T-helper 1 cell treated with Interleukin-12 subunit alpha and Interleukin-12 subunit beta and Interleukin-4 antibody, amounts not matched to agents 30 μg/mL and 1 μg/mL, for 36 hours (primary cell): ENCODE measurements around the gene OPN1MW2.
"Not testable (repeated sequence)": the region's sequence is repeated elsewhere in the genome, so short reads cannot be mapped to it uniquely, and the experiment has no call there.

Experiments used
- H3K27ac Mint-ChIP-seq: one replicate; pipeline ENCODE4 v1.8.0; 2021; ENCODE audit warnings: mild to moderate bottlenecking, mixed read lengths
- H3K27me3 Mint-ChIP-seq: one replicate; pipeline ENCODE4 v1.8.0; 2021; ENCODE audit warnings: low read depth, mixed read lengths
- H3K36me3 Mint-ChIP-seq: one replicate; pipeline ENCODE4 v1.8.0; 2021; ENCODE audit warnings: low read depth, mixed read lengths
- H3K4me1 Mint-ChIP-seq: one replicate; pipeline ENCODE4 v1.8.0; 2021; ENCODE audit warnings: low read depth, mixed read lengths
- H3K4me3 Mint-ChIP-seq: one replicate; pipeline ENCODE4 v1.8.0; 2021; ENCODE audit warnings: mild to moderate bottlenecking, moderate library complexity, mixed read lengths
- H3K9me3 Mint-ChIP-seq: one replicate; pipeline ENCODE4 v1.8.0; 2021; ENCODE audit warnings: mixed read lengths

The OPN1MW2 gene

DNA sequence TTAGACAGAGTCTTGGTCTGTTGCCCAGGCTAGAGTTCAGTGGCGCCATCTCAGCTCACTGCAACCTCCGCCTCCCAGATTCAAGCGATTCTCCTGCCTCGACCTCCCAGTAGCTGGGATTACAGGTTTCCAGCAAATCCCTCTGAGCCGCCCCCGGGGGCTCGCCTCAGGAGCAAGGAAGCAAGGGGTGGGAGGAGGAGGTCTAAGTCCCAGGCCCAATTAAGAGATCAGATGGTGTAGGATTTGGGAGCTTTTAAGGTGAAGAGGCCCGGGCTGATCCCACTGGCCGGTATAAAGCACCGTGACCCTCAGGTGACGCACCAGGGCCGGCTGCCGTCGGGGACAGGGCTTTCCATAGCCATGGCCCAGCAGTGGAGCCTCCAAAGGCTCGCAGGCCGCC, at the start of gene OPN1MW2:
OPN1MW2 (plus strand) TSS at position 301 of the 400 bp plus-strand sequence; CDS start at position 361, 60 bp downstream.
- not testable (repeated sequence) for H3K36me3 Mint-ChIP-seq, H3K4me1 Mint-ChIP-seq, H3K27me3 Mint-ChIP-seq, H3K4me3 Mint-ChIP-seq, H3K27ac Mint-ChIP-seq, H3K9me3 Mint-ChIP-seq

DNA sequence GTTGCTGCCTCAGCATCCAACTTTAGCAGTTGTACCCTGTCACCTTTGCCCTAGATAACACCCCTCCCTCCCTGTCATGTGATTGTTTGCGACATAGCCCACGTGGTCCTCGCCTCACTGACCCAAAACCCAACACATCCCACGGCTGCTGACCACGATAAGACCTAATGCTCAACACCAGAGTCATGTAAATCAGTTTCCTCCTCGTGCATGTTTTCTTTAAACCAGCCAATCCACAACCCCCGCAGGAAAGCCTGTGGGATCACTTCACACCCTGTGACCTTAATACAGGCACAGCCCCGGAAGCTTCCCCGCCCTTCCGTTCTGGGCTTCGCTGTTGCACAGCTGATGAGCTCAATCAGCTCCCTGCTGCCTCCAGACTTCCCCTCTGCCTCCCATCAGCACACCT, 47.0 kb upstream of the OPN1MW2 start:
- H3K36me3 Mint-ChIP-seq, H3K4me3 Mint-ChIP-seq, H3K27ac Mint-ChIP-seq, H3K9me3 Mint-ChIP-seq, H3K4me1 Mint-ChIP-seq, H3K27me3 Mint-ChIP-seq: not testable (repeated sequence)

DNA sequence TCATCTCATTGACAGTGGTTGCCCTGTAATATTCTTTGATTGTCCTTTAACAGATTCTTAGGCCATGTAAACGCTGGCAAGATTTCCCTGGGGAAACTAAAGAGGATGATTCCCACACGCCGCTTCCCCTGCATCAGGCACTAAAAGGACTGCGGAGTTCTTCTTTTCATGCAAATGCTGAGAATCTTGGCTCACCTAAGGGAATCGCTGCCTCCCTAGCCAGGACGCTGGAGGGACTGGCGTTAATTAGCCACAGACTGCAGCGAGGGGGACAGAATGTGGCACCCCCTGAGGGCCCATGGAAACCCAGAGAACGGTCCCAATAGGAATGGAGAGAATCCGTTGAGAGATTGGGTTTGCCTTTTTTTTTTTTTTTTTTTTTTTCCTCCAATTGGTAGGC, 45.2 kb upstream of the OPN1MW2 start:
- not testable (repeated sequence) for H3K36me3 Mint-ChIP-seq, H3K9me3 Mint-ChIP-seq, H3K27ac Mint-ChIP-seq, H3K4me3 Mint-ChIP-seq, H3K27me3 Mint-ChIP-seq, H3K4me1 Mint-ChIP-seq

DNA sequence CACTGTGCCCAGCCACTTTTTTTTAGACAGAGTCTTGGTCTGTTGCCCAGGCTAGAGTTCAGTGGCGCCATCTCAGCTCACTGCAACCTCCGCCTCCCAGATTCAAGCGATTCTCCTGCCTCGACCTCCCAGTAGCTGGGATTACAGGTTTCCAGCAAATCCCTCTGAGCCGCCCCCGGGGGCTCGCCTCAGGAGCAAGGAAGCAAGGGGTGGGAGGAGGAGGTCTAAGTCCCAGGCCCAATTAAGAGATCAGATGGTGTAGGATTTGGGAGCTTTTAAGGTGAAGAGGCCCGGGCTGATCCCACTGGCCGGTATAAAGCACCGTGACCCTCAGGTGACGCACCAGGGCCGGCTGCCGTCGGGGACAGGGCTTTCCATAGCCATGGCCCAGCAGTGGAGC, 37.3 kb upstream of the OPN1MW2 start, which contains the start of gene OPN1MW:
OPN1MW (plus strand) TSS at position 301 of the 400 bp plus-strand sequence; CDS start at position 383, 82 bp downstream.
- H3K36me3 Mint-ChIP-seq, H3K4me3 Mint-ChIP-seq, H3K9me3 Mint-ChIP-seq, H3K4me1 Mint-ChIP-seq, H3K27ac Mint-ChIP-seq, H3K27me3 Mint-ChIP-seq: not testable (repeated sequence)

DNA sequence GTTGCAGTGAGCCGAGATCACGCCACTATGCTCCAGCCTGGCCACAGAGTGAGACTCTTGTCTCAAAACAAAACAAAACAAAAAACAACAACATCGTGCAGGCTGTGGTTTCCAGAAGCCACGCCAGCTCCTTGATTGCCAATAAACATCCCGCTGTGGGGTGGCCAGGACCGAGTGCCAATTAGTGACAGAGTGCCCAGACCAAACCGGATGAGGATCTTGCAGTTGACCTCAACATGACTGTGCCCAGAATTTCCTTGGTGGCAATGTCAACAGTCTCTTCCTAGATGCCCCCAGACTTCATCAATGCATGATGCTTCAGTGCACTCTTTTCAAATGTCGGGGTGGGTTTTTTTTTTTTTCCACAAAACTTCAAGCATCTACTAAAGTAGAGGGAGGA, 35.8 kb upstream of the OPN1MW2 start:
- not testable (repeated sequence) for H3K4me3 Mint-ChIP-seq, H3K27me3 Mint-ChIP-seq, H3K27ac Mint-ChIP-seq, H3K9me3 Mint-ChIP-seq, H3K36me3 Mint-ChIP-seq, H3K4me1 Mint-ChIP-seq

DNA sequence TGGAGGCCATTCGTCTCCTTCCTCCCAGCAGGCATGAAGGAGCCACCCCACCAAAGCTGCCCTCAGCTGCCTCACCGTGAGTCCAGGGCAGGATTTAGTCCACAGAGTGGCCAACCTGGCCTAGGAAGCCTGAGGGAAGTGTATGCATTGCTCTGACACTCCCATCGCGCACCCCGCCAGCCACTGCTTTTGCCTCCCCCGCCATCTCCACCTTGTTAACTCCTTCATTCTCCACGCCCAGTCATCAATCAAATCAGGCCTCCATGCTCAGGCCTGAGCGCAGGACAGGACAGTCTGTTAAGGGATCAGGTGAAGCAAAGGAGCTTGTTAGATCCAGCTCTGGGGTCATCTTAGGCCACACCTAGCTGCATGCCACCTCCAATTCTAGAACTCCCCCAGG, 26.7 kb upstream of the OPN1MW2 start:
- H3K27me3 Mint-ChIP-seq, H3K4me3 Mint-ChIP-seq: not testable (repeated sequence)

DNA sequence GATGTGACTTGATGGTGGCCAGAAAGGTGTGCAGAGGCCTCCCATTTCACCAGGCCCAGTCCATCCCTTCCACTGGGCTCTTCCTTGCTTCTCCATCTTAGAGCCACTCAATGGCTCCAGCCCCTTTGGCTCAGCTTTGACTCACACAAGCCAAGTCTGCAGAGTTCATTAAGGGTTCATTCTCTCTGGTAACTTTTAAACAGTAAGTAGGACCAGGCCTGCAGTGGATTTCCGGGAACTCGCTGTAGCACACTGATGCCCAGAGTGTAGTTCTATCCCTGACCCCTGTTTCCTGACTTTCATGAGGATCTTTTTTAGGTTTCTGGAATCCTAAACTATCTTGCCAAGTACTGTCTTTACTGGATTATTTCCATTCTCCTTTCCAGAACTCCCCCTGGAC, 25.2 kb upstream of the OPN1MW2 start:
- not testable (repeated sequence) for H3K9me3 Mint-ChIP-seq, H3K4me1 Mint-ChIP-seq, H3K27ac Mint-ChIP-seq, H3K4me3 Mint-ChIP-seq, H3K36me3 Mint-ChIP-seq, H3K27me3 Mint-ChIP-seq

More for the DNA sequence above, 26.7 kb upstream of the OPN1MW2 start:
- not testable (repeated sequence) for H3K9me3 Mint-ChIP-seq, H3K27ac Mint-ChIP-seq, H3K36me3 Mint-ChIP-seq, H3K4me1 Mint-ChIP-seq

DNA sequence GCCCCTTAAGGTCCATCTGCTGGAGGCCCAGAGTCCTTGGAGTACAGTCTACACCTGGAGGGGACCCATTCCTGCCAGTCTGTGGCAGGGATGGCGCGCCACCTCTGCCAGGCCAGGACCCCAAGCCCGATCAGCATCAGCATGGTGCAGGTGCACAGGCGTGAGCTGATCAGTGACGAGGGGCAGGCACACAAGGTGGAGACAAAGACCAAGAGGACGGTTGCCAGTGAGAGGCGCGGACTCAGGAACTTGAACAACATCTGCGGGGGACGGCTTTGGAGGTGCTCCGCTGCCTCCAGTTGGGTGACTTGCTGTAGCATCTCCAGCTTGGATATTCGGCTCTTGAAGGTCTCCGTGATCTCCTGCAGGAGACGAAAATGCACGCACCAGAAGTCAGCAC, 23.1 kb upstream of the OPN1MW2 start:
- H3K4me3 Mint-ChIP-seq, H3K4me1 Mint-ChIP-seq, H3K27ac Mint-ChIP-seq, H3K27me3 Mint-ChIP-seq, H3K9me3 Mint-ChIP-seq, H3K36me3 Mint-ChIP-seq: not testable (repeated sequence)

DNA sequence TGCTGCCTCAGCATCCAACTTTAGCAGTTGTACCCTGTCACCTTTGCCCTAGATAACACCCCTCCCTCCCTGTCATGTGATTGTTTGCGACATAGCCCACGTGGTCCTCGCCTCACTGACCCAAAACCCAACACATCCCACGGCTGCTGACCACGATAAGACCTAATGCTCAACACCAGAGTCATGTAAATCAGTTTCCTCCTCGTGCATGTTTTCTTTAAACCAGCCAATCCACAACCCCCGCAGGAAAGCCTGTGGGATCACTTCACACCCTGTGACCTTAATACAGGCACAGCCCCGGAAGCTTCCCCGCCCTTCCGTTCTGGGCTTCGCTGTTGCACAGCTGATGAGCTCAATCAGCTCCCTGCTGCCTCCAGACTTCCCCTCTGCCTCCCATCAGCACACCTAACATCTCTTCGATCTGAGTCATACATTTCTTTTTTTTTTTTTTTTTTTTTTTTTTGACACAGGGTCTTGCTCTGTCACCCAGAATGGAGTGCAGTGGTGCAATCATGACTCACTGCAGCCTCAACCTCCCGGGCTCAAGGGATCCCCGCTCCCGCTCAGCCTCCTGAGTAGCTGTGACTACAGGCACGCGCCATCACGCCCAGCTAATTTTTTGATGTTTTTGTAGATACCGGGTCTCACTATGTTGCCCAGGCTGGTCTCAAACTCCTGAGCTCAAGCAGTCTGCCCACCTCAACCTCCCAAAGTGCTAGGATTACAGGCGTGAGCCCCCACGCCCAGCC, 9.7 kb upstream of the OPN1MW2 start:
- not testable (repeated sequence) for H3K36me3 Mint-ChIP-seq, H3K4me3 Mint-ChIP-seq, H3K9me3 Mint-ChIP-seq, H3K4me1 Mint-ChIP-seq, H3K27me3 Mint-ChIP-seq
- H3K27ac Mint-ChIP-seq = peak overlapping the region; percentile 57

DNA sequence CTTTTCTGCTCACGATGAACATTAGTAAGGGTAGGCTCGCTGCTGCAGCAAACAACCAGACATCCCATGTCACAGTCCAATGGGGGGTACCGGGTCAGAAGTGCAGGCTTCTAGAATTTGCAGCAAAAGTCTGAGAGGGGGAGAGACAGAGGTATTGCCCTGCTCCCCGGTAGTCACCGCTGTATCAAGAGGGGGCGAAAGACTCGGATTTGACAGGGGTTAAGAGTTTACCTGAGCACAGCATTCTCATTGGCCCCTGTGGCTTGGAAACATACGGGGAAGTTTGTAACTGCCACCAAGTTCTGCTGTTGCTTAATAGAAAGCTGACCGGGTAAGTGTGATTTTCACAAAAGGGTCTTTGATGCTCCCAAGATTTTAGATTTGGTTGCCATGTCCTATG, 8.5 kb upstream of the OPN1MW2 start:
- H3K4me1 Mint-ChIP-seq, H3K27me3 Mint-ChIP-seq, H3K4me3 Mint-ChIP-seq, H3K36me3 Mint-ChIP-seq, H3K9me3 Mint-ChIP-seq, H3K27ac Mint-ChIP-seq: not testable (repeated sequence)

DNA sequence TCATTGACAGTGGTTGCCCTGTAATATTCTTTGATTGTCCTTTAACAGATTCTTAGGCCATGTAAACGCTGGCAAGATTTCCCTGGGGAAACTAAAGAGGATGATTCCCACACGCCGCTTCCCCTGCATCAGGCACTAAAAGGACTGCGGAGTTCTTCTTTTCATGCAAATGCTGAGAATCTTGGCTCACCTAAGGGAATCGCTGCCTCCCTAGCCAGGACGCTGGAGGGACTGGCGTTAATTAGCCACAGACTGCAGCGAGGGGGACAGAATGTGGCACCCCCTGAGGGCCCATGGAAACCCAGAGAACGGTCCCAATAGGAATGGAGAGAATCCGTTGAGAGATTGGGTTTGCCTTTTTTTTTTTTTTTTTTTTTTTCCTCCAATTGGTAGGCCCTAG, 8.1 kb upstream of the OPN1MW2 start:
- not testable (repeated sequence) for H3K27ac Mint-ChIP-seq, H3K4me1 Mint-ChIP-seq, H3K27me3 Mint-ChIP-seq, H3K36me3 Mint-ChIP-seq, H3K9me3 Mint-ChIP-seq, H3K4me3 Mint-ChIP-seq

DNA sequence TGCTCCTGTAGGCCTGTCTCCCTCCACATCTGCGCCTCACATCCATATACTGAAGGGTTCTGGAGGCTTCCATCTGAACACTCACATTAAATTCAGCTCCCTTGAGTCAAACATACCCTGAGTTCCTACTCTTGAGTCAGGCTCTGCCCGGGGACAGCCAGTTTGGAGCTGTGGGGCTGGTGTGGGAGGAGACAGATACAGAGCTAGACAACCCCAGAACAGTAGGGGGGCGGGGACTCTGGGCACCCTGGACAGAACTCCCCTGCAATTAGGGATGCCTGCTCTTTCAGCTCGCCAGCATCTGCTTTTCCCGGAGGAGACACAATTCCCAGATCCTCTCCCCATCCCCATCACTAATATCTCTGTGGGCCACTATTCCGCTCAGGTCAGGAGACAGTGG, 5.7 kb downstream of the OPN1MW2 start:
- not testable (repeated sequence) for H3K4me1 Mint-ChIP-seq, H3K36me3 Mint-ChIP-seq, H3K27ac Mint-ChIP-seq, H3K9me3 Mint-ChIP-seq, H3K4me3 Mint-ChIP-seq, H3K27me3 Mint-ChIP-seq

DNA sequence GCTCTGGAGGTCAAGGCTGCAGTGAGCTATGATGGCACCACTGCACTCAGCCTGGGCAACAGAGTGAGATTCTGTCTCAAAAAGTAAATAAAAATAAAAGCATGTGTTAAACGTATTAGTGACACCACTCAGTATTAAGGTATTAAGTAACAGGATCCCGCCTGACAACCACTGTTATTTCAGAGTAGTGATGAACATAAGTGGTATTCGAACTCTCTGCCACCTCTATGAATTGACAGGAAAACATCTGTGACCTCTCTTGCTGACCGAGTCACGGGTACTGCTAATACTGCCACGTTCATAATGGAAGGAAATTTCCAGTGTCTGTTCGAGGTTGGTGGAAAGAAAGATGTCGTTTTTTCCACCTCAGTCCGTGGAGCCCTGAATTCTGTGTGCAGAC, 7.2 kb downstream of the OPN1MW2 start:
- H3K36me3 Mint-ChIP-seq, H3K9me3 Mint-ChIP-seq, H3K27ac Mint-ChIP-seq, H3K4me3 Mint-ChIP-seq, H3K4me1 Mint-ChIP-seq, H3K27me3 Mint-ChIP-seq: not testable (repeated sequence)

DNA sequence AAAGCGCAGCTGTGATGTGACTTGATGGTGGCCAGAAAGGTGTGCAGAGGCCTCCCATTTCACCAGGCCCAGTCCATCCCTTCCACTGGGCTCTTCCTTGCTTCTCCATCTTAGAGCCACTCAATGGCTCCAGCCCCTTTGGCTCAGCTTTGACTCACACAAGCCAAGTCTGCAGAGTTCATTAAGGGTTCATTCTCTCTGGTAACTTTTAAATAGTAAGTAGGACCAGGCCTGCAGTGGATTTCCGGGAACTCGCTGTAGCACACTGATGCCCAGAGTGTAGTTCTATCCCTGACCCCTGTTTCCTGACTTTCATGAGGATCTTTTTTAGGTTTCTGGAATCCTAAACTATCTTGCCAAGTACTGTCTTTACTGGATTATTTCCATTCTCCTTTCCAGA, 11.9 kb downstream of the OPN1MW2 start:
- not testable (repeated sequence) for H3K9me3 Mint-ChIP-seq, H3K27me3 Mint-ChIP-seq, H3K36me3 Mint-ChIP-seq, H3K4me1 Mint-ChIP-seq, H3K4me3 Mint-ChIP-seq, H3K27ac Mint-ChIP-seq

DNA sequence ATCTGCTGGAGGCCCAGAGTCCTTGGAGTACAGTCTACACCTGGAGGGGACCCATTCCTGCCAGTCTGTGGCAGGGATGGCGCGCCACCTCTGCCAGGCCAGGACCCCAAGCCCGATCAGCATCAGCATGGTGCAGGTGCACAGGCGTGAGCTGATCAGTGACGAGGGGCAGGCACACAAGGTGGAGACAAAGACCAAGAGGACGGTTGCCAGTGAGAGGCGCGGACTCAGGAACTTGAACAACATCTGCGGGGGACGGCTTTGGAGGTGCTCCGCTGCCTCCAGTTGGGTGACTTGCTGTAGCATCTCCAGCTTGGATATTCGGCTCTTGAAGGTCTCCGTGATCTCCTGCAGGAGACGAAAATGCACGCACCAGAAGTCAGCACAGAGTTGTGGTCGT, 14.1 kb downstream of the OPN1MW2 start:
- H3K36me3 Mint-ChIP-seq, H3K27me3 Mint-ChIP-seq, H3K27ac Mint-ChIP-seq, H3K4me1 Mint-ChIP-seq, H3K4me3 Mint-ChIP-seq, H3K9me3 Mint-ChIP-seq: not testable (repeated sequence)

DNA sequence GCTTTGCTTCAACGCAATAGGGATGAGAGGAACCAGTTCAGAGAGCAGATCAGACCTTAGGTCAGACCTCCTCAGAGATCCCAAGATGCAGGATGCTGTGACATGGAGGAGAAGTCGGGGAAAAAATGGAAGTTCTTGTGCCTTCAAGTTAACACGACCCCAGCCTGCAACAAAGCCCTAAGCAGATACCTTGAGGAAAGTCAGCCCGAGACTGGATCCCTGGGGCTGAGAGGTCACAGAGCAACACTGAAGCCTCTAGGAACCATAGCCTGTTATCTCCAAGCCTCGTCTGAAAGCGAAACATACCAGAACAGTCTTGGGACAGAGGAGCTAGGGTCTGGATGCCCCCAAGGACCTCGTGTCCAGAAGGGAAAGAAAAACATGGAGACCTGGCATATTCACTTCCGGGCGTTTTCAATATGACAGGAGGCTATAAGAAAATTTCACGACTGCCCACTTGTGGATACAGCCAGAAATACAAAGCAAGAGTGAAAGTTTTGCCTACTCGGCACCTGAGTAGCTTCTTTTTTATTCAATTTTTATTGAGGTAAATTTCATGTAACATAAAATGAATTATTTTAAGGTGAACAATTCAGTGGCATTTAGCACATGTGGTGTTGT, 19.5 kb downstream of the OPN1MW2 start:
- not testable (repeated sequence) for H3K27ac Mint-ChIP-seq, H3K36me3 Mint-ChIP-seq, H3K4me1 Mint-ChIP-seq, H3K4me3 Mint-ChIP-seq, H3K9me3 Mint-ChIP-seq, H3K27me3 Mint-ChIP-seq
